GM21723 (cell line): ENCODE measurements around the gene PRKAR1B.

ENCODE experiments used
- ATAC-seq: cut with Tn5 transposase; IDR thresholded peaks from one replicate; pipeline ENCODE4 v1.9.1; 2021; ENCODE audit warnings: mild to moderate bottlenecking, moderate library complexity; ENCODE audit not compliant: unreplicated experiment

PRKAR1B gene

GRCh38 chr7:741850-742249, 14.8 kb upstream of the PRKAR1B start:
- no peak for ATAC-seq

- ATAC-seq: no peak
Observed at GRCh38 chr7:741191-741671, 14.2 kb upstream of the PRKAR1B start.

DNA sequence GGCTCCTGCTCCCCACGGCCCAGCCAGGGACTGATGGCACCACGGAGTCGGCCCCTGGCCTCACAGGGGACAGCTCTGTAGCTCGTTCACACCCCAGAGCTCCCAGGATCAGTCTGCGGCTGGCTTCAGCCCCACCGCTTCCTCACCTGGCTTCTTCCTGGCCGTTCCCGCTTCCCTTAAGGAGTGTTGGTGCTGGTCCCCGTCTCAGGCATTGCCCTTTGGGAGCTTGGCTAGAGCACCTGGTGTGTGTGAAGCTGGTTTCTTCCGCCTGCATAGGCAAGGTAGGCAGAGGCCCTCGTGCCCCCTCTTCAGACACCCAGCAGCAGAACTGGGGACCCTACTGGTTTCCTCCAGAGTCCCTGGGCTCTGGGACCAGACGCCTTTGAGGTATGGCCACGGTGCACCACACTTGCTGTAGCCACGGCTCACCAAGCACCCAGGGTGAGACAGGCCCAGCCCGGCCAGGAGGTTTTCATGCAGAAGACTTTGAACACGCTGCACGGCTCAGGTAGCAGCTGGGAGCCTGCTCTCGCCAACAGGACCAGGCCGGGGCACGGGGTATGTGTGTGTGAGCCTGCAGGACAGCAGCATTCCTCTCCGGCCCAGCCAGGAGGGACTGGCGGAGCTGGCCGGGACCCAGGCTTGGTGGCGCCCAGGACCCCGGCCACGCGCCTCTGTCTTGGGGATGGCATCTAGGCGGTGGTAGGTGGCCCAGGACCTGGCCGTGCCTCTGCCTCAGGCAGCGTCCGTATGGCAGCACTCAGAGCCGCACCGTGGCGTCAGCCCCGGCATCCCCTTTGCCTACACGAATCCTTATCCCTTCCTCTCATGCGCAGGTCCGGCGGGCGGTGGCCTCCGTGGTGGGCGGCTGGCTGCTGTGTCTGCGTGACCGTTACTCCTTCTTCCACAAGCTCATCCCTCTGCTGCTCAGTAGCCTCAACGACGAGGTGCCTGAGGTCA, 13.2 kb upstream of the PRKAR1B start:
- ATAC-seq: no peak

GRCh38 chr7:739455-739982, 12.4 kb upstream of the PRKAR1B start:
- ATAC-seq: no peak

DNA sequence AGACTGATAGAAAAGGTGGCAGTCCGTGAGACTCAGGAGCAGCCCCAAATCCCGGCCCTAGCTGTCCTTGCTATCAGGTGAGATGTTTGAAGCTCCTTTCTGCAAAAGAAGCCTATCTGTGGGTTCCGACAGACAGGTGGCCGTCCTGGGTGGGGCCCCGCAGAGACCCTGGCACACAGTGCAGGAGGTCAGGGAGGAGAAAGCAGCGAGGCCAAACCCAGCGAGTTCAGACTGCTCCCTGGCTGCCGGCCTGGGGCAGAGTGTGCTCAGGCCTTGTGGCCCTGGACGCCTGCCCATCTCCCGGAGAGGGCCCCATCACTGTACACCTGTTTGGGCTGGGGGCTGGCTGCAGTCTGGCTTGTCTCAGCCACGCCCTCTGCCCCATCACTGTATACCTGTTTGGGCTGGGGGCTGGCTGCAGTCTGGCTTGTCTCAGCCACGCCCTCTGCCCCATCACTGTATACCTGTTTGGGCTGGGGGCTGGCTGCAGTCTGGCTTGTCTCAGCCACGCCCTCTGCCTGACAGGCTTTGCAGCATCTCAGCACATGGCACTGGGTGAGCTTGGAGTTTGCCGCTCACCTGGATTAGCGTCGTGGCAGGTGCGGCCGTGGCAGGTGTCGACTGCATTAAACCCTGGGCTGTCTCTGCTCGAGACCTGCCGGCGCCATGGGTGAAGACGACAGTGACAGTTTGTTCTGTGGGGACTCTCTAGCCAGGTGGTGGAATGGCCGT, 11.8 kb upstream of the PRKAR1B start:
- ATAC-seq: no peak

DNA sequence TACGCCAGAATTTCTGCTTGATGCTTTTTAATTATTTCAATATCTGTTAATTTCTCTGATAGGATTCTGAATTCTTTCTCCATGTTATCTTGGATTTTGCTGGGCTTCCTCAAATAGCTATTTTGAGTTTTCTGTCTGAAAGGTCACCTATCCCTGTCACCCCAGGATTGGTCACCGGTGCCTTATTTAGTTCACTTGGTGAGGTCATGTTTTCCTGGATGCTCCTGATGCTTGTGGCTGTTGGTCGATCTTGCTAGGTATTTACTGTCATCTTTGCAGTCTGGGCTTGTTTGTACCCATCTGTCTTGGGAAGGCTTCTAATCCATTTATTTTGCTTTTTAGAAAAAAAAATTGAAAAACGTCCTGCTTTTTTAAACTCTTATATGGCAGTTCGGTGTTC, 11.2 kb upstream of the PRKAR1B start:
- no peak for ATAC-seq

GRCh38 chr7:734808-735207, 7.7 kb upstream of the PRKAR1B start:
- ATAC-seq: no peak

GRCh38 chr7:734214-734613, 7.1 kb upstream of the PRKAR1B start:
- no peak for ATAC-seq

- ATAC-seq: no peak
Observed at GRCh38 chr7:732556-732955, 5.5 kb upstream of the PRKAR1B start.

GRCh38 chr7:732094-732541, 5.0 kb upstream of the PRKAR1B start:
- no peak for ATAC-seq

DNA sequence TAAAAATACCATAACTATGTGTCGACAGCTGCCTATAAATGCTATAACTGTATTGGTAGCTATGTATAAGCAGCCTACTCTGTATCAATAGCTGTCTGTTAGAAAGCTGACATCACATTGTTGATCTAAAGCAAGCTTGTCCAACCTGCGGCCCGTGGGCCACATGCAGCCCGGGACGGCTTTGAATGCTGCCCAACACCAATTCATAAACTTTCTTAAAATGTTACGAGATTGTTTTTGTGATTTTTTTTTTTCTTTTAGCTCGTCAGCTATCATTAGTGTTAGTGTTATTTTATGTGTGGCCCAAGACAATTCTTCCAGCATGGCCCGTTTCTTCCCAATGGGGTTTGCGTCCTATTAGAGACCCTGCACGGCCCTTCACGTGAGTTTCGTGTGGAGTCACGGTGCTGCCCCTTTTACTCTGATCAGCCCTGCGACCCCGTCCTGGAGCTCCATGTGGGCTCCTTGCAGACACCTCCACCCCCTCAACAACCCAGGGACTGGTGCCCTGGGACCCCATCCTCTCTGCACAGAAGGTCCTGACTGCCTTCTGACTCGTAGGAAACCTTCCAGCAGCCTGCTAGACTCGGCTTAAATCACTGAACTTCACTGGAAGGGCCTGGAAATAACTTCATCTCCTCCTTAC, 4.5 kb upstream of the PRKAR1B start:
- no peak for ATAC-seq

GRCh38 chr7:730501-731439, 3.7 kb upstream of the PRKAR1B start:
- ATAC-seq: no peak

GRCh38 chr7:729140-730000, 2.3 kb upstream of the PRKAR1B start:
- no peak for ATAC-seq

DNA sequence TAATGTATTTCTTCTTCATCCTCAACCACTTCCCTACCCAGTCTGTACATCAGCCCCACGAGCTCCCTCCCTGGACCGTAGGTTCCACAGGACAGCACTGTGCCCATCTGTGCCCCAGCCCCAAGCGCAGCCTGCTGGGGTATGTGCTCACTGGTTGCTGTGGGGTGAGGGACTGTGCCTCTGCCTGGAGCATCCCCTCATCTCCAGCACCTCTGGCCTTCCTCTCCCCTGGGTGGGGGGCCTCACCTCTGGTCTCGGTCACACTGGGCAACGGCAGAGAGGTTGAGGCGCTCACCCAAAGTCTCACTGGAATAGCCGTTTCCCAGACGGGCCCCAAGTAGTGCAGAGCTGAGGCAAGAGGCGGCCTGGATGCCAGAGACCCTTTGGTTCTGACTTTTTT, 1.5 kb upstream of the PRKAR1B start:
- ATAC-seq: no peak

DNA sequence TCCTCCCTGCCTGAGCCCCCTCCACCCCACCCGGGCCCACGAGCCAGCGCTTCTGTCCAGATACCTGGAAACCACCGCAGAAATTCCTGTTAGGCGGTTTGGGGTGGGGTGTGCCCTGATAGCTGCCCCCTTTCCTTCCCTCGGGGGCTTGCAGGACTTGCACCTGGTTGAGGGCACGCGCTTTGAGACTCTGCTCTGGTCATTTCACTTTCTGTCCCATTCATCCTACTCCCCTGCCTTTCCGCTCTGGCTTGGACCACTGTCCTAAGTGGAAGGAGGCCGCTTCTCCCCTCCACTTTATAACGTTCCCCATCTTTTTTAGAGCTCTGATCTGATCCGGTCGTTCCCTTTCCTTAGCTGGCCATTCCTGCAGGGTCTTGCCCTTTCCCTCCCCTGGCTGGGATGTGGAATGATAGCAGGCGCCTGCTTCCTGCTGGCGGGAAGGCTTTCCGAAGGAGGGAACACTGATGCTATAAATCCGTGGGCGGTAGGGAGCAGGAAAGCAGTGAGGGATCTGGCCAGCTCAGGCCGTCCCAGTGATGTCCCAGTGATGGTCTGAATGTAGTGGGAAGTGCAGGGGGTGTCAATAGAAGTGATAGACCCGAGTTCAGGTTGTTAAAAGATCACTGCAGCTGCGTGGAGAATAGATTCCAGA, 852 bp upstream of the PRKAR1B start:
- ATAC-seq: no peak

DNA sequence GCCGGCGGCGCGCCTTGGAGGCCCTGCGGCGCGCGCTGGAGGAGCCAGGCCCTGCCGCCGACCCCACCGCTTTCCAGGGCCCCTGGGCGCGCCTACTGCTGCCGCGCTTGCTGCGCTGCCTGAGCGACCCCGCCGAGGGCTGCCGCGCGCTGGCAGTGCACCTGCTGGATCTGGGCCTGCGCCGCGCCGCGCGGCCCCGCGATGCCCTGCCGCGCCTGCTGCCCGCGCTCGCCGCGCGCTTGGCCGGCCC, 302 bp downstream of the PRKAR1B start:
- no peak for ATAC-seq

DNA sequence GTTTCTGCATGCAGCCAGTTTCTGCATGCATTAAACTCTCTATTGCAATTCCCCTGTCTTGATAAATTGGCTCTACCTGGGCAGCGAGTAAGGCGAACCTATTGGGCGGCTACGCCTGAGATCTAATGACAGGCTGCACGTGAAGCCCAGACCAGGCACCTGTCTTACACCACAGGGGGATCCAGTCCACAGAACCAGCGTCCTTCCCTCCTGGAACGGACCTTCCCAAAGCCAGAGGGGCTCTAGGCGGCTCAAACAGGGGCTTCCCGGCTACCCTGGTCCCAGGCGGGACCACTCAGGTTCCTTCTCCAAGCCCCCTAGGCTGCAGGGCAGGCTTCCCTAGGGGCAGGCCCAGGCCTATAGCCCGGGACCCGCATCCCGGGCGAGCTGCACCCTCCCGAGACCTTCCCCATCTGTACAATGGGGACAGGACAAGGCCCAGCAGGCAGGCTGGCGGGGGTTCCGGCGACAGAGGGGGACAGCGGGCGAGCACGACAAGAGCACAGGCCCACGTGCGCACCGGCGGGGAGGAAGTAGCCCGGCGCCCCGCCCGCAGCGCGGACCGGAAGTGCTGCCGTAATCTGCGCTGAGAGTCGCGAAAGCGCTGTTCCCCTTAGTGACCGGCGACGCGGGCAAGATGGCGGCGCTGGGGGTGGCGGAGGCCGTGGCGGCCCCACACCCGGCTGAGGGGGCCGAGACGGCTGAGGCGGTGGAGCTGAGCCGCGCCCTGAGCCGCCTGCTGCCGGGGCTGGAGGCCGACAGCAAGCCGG, 812 bp downstream of the PRKAR1B start, which contains the start of gene DNAAF5:
DNAAF5 (plus strand) TSS at position 616 of the 770 bp plus-strand sequence; CDS start at position 638, 22 bp downstream.
- ATAC-seq: peak; percentile 86
